Calu3 (cell line): ENCODE results near the gene IFNGR1. TPM values are rescaled to one million over a fixed set of nuclear protein-coding genes. Genes with fewer than 3 reads are reported as not detected.

Source experiments
- BruUV-seq: library from RNA; stranded (reverse); fragments of 400-500 nt; replicated peaks from 2 replicates; lab custom pipeline; 2021; lab: Mats Ljungman, UMichigan
- CTCF ChIA-PET: fragments of 300-600 bp; sonication (Branson Sonifier 250); formaldehyde crosslinking; loops from one replicate; lab custom pipeline; 2022; ENCODE audit warnings: antibody characterized with exemption; lab: Charles Lee
- DNase-seq: peaks from one replicate; pipeline ENCODE4 v3.0.0; 2022
- H3K27ac Mint-ChIP-seq: one replicate; pipeline ENCODE4 v1.8.0; 2022; ENCODE audit warnings: mixed read lengths; ENCODE audit not compliant: unreplicated experiment
- H3K27me3 Mint-ChIP-seq: one replicate; pipeline ENCODE4 v1.8.0; 2022; ENCODE audit warnings: mixed read lengths; ENCODE audit not compliant: unreplicated experiment
- H3K36me3 Mint-ChIP-seq: one replicate; pipeline ENCODE4 v1.8.0; 2022; ENCODE audit warnings: mild to moderate bottlenecking, moderate library complexity, mixed read lengths; ENCODE audit not compliant: insufficient read depth, unreplicated experiment
- H3K4me1 Mint-ChIP-seq: one replicate; pipeline ENCODE4 v1.8.0; 2022; ENCODE audit warnings: mild to moderate bottlenecking, low read depth, mixed read lengths; ENCODE audit not compliant: unreplicated experiment
- H3K4me3 Mint-ChIP-seq: one replicate; pipeline ENCODE4 v1.8.0; 2022; ENCODE audit warnings: mild to moderate bottlenecking, low read depth, moderate library complexity, mixed read lengths; ENCODE audit not compliant: unreplicated experiment
- H3K9me3 Mint-ChIP-seq: one replicate; pipeline ENCODE4 v1.8.0; 2022; ENCODE audit warnings: low read depth, mixed read lengths; ENCODE audit not compliant: unreplicated experiment
- intact Hi-C: fragments of 100-400 bp; cut with micrococcal nuclease; formaldehyde crosslinking; loops from one replicate; pipeline ENCODE4 v1.10.0; 2022; ENCODE audit not compliant: unreplicated experiment
- total RNA-seq: library from RNA; stranded (reverse); gene quantifications from 2 replicates; pipeline ENCODE4 v1.2.3, GENCODE V29; 2022
- TF ChIP-seq, protein P1 (sequence below): fragments of 200-600 bp; IDR thresholded peaks from one replicate; pipeline ENCODE4 v1.8.0; 2022; ENCODE audit warnings: antibody characterized with exemption; ENCODE audit not compliant: unreplicated experiment

The IFNGR1 gene
- total RNA-seq, 1 experiment from 2014 or later, result 26.4 TPM

DNA sequence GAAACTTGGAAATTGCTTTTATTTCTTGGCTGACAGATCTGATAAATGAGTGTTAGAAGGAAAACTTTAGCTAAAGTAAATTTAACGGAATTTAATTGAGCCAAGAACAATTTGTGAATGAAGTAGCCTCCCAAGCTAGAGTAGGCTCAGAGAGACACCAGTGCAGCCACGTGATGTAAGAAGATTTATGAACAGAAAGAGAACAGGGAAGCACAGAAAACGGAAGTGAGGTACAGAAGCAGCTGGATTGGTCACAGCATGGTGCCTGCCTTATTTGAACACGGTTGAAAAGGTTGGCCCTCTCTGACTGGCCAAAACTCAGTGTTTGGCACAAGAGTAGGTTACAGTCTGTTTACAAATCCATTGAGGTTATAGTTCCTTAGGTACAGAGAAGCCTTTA is 29.5 kb upstream of the IFNGR1 start:
- intact Hi-C loops, result no loop called here
- no peak for DNase-seq
- no peak overlapping the region for H3K27ac Mint-ChIP-seq
- CTCF ChIA-PET, result no interaction called here
- H3K9me3 Mint-ChIP-seq, result no peaks in the 10 kb centered on the region
- H3K36me3 Mint-ChIP-seq, result no peaks in the 10 kb centered on the region
- no peak overlapping the region for H3K4me3 Mint-ChIP-seq
- TF ChIP-seq, protein P1, sequence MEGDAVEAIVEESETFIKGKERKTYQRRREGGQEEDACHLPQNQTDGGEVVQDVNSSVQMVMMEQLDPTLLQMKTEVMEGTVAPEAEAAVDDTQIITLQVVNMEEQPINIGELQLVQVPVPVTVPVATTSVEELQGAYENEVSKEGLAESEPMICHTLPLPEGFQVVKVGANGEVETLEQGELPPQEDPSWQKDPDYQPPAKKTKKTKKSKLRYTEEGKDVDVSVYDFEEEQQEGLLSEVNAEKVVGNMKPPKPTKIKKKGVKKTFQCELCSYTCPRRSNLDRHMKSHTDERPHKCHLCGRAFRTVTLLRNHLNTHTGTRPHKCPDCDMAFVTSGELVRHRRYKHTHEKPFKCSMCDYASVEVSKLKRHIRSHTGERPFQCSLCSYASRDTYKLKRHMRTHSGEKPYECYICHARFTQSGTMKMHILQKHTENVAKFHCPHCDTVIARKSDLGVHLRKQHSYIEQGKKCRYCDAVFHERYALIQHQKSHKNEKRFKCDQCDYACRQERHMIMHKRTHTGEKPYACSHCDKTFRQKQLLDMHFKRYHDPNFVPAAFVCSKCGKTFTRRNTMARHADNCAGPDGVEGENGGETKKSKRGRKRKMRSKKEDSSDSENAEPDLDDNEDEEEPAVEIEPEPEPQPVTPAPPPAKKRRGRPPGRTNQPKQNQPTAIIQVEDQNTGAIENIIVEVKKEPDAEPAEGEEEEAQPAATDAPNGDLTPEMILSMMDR, result no peak
- no peaks in the 10 kb centered on the region for H3K27me3 Mint-ChIP-seq
- BruUV-seq, result no TSS peak
- H3K4me1 Mint-ChIP-seq, result no peaks in the 10 kb centered on the region

DNA sequence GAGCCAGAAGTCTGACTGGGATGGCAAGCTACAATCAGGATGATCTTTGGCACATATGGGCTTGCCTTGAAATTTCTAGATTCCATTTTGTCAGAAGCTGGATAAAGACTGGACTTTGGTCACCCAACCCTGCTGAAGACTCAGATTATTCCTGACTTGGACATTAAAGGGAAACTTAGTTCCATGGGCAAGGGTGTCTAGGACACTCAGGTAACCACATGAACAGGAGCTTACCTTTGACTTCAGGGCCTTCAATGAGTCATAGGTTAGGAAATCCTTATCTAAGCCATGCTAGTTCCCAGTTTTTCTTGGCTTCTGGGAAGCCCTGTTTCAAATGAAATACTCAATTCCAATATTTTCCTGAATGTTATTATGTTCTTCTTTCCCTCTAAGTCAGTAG is 28.5 kb upstream of the IFNGR1 start:
- TF ChIP-seq, protein P1, result no peak

DNA sequence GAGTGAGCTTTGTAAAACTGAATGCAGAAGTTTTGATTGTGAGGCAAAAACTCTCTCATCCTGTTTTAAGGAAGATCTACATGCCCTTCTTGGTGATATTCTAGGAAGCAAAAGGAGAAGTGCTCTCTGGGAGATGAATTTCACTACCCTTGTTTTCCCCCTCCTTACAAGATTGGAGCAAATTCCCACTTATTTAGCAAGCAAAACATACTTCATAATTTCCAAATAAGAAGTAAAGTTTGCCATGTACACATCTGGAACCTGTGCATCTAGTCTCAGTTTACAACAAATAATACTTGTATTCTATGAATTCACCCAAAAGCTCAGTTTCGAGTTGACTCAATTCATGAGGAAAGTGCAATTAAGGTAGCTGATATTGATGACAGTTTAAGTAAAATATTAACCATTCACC is 27.6 kb upstream of the IFNGR1 start:
- Mint-ChIP-seq H3K27ac (no peak overlapping the region), H3K4me1 (no peaks in the 10 kb centered on the region), H3K4me3 (no peak overlapping the region), H3K36me3 (no peaks in the 10 kb centered on the region), H3K27me3 (no peaks in the 10 kb centered on the region), H3K9me3 (no peaks in the 10 kb centered on the region)
- intact Hi-C loops, result no loop called here
- TF ChIP-seq, protein P1, result no peak
- no peak for DNase-seq
- CTCF ChIA-PET, result no interaction called here
- BruUV-seq, result no TSS peak

More for the DNA sequence above, 28.5 kb upstream of the IFNGR1 start:
- CTCF ChIA-PET, result no interaction called here
- no peaks in the 10 kb centered on the region for H3K9me3 Mint-ChIP-seq
- no peak overlapping the region for H3K27ac Mint-ChIP-seq
- intact Hi-C loops, result no loop called here
- H3K36me3 Mint-ChIP-seq, result no peaks in the 10 kb centered on the region
- DNase-seq, result no peak
- H3K4me1 Mint-ChIP-seq, result no peaks in the 10 kb centered on the region
- no peaks in the 10 kb centered on the region for H3K27me3 Mint-ChIP-seq
- H3K4me3 Mint-ChIP-seq, result no peak overlapping the region
- BruUV-seq, result no TSS peak

DNA sequence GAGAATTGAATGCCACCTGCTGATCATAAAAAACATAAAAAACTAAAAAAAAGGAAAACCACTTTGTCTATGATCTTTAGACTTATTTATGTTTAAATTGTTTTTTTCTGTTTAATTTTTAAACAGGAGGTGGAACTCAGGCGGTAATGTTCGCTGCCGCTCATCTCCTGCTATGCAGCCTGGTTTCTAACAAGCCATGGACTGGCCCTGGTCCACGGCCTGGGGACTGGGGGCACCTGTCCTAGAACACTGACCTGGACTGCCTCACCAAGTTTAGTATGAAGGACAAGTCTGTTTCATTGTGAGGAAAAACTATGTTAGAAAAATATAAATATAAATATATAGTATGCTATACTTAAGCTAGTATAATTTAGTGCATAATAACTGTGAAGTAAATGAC is 27.0 kb upstream of the IFNGR1 start:
- CTCF ChIA-PET, result no interaction called here
- H3K27me3 Mint-ChIP-seq, result no peaks in the 10 kb centered on the region
- no peak for DNase-seq
- no peak overlapping the region for H3K4me3 Mint-ChIP-seq
- no peaks in the 10 kb centered on the region for H3K36me3 Mint-ChIP-seq
- H3K4me1 Mint-ChIP-seq, result no peaks in the 10 kb centered on the region
- no peak overlapping the region for H3K27ac Mint-ChIP-seq
- intact Hi-C loops, result no loop called here
- BruUV-seq, result no TSS peak
- TF ChIP-seq, protein P1, result no peak
- no peaks in the 10 kb centered on the region for H3K9me3 Mint-ChIP-seq
